ENCODE measurements around the gene FNTB.
"Not testable (repeated sequence)": the region's sequence is repeated elsewhere in the genome, so short reads cannot be mapped to it uniquely, and the experiment has no call there.

FNTB gene

DNA sequence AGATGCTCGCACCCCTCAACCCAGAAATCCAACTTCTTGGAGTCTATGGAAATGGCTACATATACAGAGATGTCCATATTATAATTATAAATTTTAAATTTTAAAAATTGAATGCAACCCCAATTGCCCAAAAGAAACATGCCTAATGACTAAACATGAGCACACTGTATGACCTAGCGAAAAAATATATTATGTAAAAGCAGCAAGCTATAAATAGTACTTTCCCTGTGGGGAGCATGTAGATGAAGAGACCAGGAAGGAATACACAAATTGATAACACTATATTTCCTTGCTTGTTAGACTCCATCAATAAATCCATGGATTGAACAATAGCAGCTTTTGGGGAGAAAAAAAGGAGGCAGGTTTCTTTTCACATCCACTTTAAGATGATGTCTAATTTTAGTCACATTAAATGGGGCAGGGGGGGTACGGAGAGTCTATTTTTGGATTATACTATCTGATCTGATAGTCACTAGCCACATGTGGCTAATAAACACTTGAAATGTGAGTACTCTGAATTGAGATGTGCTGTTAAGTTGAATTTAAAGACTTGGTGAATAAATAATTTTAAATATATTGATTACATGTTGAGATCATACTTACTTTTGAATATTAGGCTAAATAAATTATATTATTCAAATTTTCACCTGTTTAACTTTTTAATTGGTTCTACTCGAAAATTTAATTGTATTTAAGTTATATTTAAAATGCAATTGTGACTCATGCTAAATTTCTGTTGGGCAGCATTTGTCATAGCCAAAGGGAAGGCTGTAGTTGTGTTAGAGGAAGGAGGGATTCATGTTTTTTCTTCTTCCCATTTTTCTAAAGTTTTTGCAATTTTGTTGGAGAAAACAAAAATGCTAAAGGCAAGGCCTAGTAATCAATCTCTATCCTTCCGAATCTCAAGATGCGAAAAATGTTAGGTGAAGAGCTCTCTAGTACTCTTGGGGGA lies 98.1 kb downstream of the FNTB start:
- no peak overlapping the region for H3K4me3 ChIP-seq (ENCODE audit: low read depth, low read length)
- TF ChIP-seq, protein P1, sequence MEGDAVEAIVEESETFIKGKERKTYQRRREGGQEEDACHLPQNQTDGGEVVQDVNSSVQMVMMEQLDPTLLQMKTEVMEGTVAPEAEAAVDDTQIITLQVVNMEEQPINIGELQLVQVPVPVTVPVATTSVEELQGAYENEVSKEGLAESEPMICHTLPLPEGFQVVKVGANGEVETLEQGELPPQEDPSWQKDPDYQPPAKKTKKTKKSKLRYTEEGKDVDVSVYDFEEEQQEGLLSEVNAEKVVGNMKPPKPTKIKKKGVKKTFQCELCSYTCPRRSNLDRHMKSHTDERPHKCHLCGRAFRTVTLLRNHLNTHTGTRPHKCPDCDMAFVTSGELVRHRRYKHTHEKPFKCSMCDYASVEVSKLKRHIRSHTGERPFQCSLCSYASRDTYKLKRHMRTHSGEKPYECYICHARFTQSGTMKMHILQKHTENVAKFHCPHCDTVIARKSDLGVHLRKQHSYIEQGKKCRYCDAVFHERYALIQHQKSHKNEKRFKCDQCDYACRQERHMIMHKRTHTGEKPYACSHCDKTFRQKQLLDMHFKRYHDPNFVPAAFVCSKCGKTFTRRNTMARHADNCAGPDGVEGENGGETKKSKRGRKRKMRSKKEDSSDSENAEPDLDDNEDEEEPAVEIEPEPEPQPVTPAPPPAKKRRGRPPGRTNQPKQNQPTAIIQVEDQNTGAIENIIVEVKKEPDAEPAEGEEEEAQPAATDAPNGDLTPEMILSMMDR (IDR thresholded peaks at IDR 0.05; ENCODE audit: low read depth, low read length): no peak
- H3K36me3 ChIP-seq: peaks cover 43% of the 10 kb centered on the region
- H3K27ac ChIP-seq: no peak overlapping the region
- no peaks in the 10 kb centered on the region for H3K27me3 ChIP-seq (ENCODE audit: insufficient read depth, low read depth, severe bottlenecking)
- H3K9me3 ChIP-seq (ENCODE audit: severe bottlenecking): peaks cover 3% of the 10 kb centered on the region
- DNase-seq: no peak

DNA sequence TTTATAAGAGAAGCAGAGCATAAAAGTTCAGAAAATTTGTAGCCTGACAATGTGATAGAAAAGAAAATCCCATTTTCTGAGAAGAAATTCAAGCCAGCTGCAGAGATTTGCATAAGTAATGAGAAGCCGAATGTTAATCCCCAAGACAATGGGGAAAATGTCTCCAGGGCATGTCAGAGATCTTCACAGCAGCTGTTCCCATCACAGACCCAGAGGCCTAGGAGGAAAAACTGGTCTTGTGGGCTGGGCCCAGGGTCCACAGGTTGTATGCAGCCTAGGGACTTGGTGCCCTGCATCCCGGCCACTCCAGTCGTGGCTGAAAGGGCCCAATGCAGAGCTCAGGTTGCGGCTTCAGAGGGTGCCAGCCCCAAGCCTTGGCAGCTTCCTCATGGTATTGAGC lies 100.0 kb downstream of the FNTB start:
- H3K4me3 ChIP-seq (ENCODE audit: low read depth, low read length); H3K9me3 ChIP-seq (ENCODE audit: severe bottlenecking); DNase-seq; H3K27ac ChIP-seq; H3K27me3 ChIP-seq (ENCODE audit: insufficient read depth, low read depth, severe bottlenecking): not testable (repeated sequence)
- peaks cover 48% of the 10 kb centered on the region for H3K36me3 ChIP-seq

DNA sequence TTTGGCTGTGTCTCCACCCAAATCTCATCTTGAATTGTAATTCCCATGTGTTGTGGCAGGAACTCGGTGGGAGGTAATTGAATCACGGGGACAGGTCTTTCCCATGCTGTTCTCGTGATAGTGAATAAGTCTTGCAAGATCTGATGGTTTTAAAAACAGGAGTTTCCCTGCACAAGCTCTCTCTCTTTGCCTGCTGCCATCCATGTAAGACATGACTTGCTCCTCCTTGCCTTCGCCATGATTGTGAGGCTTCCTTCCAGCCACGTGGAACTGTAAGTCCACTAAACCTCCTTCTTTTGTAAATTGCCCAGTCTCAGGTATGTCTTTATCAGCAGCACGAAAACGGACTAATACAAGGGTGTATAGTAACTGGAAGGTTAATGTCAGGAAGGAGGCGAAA lies 101.1 kb downstream of the FNTB start:
- H3K27ac ChIP-seq; H3K27me3 ChIP-seq (ENCODE audit: insufficient read depth, low read depth, severe bottlenecking); DNase-seq; H3K4me3 ChIP-seq (ENCODE audit: low read depth, low read length); H3K9me3 ChIP-seq (ENCODE audit: severe bottlenecking): not testable (repeated sequence)
- peaks cover 49% of the 10 kb centered on the region for H3K36me3 ChIP-seq

DNA sequence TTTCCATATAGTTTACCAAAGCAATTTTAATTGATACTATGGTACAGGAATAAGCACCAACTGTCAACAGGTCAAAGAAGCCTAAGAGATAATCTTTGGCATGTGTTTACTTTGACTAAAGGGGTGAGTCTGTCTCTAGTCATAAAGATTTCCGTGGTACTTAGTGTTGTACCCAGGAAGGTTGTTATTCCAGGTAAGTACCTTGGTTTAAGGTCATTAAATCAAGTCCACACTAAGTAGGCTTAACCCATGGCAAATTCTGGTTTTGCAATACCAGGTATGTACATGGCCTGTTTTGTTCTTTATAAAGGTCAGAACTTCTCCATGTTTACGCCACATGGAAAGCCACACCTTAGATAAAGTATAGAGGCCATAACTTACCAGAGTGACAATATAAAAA lies 105.7 kb downstream of the FNTB start:
- Histone ChIP-seq H3K27me3 (ENCODE audit: insufficient read depth, low read depth, severe bottlenecking) (no peaks in the 10 kb centered on the region), H3K4me3 (ENCODE audit: low read depth, low read length) (no peak overlapping the region), H3K36me3 (peaks cover 49% of the 10 kb centered on the region), H3K9me3 (ENCODE audit: severe bottlenecking) (no peaks in the 10 kb centered on the region), H3K27ac (no peak overlapping the region)
- DNase-seq: no peak
- TF ChIP-seq, protein P1 (IDR thresholded peaks at IDR 0.05; ENCODE audit: low read depth, low read length): no peak

DNA sequence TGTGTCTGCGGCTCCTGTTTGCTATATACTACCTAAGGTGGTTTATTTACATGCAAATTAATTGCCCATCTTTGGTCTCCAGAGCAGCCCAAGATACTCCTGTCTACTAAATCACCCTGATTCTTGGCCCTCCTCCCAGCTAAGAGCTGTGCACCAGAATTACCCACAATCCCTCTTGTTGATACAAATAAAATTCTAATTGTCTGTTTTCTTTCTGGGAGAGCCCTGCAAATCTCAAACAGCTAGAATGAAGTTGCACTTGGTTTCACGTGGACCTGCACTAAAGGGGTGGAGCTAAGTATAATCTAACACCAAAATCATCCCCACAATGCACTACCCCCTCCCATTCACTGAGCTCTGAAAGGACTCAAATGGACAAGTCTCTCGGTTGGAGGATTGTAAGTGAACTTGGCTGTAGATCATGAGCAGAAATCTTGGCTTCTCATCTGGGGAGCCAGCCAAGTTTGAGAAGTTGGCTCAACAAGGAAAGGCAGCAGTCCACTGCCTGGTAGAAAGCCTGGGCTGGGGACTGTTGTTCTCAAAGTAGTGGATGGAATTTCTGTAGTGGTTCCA lies 109.0 kb downstream of the FNTB start:
- TF ChIP-seq, protein P1 (IDR thresholded peaks at IDR 0.05; ENCODE audit: low read depth, low read length): no peak
- no peak overlapping the region for H3K27ac ChIP-seq
- DNase-seq: no peak
- H3K9me3 ChIP-seq (ENCODE audit: severe bottlenecking): no peaks in the 10 kb centered on the region
- peaks cover 42% of the 10 kb centered on the region for H3K36me3 ChIP-seq
- H3K27me3 ChIP-seq (ENCODE audit: insufficient read depth, low read depth, severe bottlenecking): no peaks in the 10 kb centered on the region
- H3K4me3 ChIP-seq (ENCODE audit: low read depth, low read length): no peak overlapping the region

DNA sequence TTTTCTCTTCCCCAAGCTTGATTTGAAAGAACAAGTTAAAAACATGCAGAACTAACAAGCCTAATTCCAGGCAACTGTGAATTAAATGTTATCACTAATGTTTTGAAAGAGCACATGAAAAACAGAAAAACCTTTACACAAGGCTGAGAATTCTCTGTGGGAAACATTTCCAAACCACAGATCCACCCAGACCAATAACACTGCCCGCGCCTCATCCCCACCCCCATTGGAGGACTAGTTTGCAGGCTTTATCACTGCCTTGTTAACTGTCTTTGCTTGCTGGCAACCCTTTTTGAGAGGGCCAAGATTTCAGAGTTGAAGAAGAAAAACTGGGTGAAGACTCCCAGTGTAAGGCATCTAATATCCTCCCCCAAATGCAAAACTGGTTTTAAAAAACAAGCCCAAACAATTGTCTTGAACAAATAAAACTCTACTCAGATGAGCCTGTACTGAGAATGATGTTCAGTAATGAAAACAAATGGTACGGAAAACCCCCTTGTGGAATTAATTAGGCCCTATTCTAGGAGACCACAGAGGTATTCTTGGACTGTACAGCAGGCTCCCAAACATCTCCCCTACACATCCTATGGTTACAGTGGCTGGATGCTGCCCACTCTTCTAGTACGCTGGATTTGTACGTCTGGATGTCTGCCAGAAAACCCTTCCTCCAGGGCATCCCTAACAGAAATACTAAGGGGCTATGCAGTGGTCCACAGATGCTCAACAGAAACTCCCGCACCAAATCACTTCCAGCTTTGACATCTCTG lies 109.8 kb downstream of the FNTB start:
- no peaks in the 10 kb centered on the region for H3K27me3 ChIP-seq (ENCODE audit: insufficient read depth, low read depth, severe bottlenecking)
- TF ChIP-seq, protein P1 (IDR thresholded peaks at IDR 0.05; ENCODE audit: low read depth, low read length): no peak
- no peaks in the 10 kb centered on the region for H3K9me3 ChIP-seq (ENCODE audit: severe bottlenecking)
- H3K36me3 ChIP-seq: peaks cover 42% of the 10 kb centered on the region
- no peak overlapping the region for H3K27ac ChIP-seq
- H3K4me3 ChIP-seq (ENCODE audit: low read depth, low read length): no peak overlapping the region
- DNase-seq: no peak

Measured in WERI-Rb-1 (cell line).